Erythroblast (primary cell): Measurements from ENCODE around the gene LMNTD2.

Experiments
- GATA1 ChIP-seq: IDR thresholded peaks from 2 replicates; pipeline ENCODE4 v1.6.1; 2011; ENCODE audit warnings: low read depth, mild to moderate bottlenecking, control low read depth, low read length, moderate library complexity
- POLR2A ChIP-seq: IDR thresholded peaks from 2 replicates; pipeline ENCODE4 v1.6.1; 2011; ENCODE audit warnings: mild to moderate bottlenecking, low read length

- TF ChIP-seq POLR2A = no peak
- TF ChIP-seq GATA1 = no peak
These were observed 5.9 kb downstream of the LMNTD2 start for GRCh38 chr11:554428-555226.
